Kidney (tissue), 14 donors: ENCODE measurements around the gene HPDL. TPM values are rescaled to one million over a fixed set of nuclear protein-coding genes. Genes with fewer than 3 reads are reported as not detected.

Source experiments
- DNase-seq, 5 donors: peaks; one replicate each; pipeline ENCODE4 v3.0.0-alpha.2; 2013 to 2020
- FAIRE-seq: peaks from 2 replicates; lab custom pipeline; 2012; peaks lifted over from hg19 to GRCh38; lab: Jason Lieb, UNC
- H3K27ac ChIP-seq, 2 donors: one replicate each; pipeline ENCODE4 v1.7.0; 2013; ENCODE audit warnings: low read depth in 2 of 2, low read length in 2 of 2, inconsistent platforms in 1 of 2
- H3K27me3 ChIP-seq: one replicate; pipeline ENCODE4 v1.7.1; 2013; ENCODE audit warnings: low read length, inconsistent platforms; ENCODE audit not compliant: control insufficient read depth, insufficient read depth
- H3K36me3 ChIP-seq, 3 donors: one replicate each; pipeline versions ENCODE4 v1.7.0 to v1.7.1; 2013; ENCODE audit warnings: low read length in 3 of 3, control low read depth in 1 of 3, inconsistent platforms in 1 of 3; ENCODE audit not compliant: insufficient read depth in 3 of 3, control insufficient read depth in 2 of 3
- H3K4me1 ChIP-seq, 3 donors: one replicate each; pipeline versions ENCODE4 v1.7.0 to v1.7.1; 2013; ENCODE audit warnings: low read length in 3 of 3, inconsistent platforms in 1 of 3, low read depth in 1 of 3; ENCODE audit not compliant: control insufficient read depth in 2 of 3, insufficient read depth in 2 of 3
- H3K4me3 ChIP-seq, 3 donors: one replicate each; pipeline versions ENCODE4 v1.7.0 to v1.8.1; 2013; ENCODE audit warnings: low read length in 3 of 3, control low read depth in 1 of 3, inconsistent platforms in 1 of 3
- H3K9ac ChIP-seq, 3 donors: one replicate each; pipeline versions ENCODE4 v1.7.0 to v1.7.1; 2013; ENCODE audit warnings: low read length in 3 of 3, control low read depth in 1 of 3, inconsistent platforms in 1 of 3
- H3K9me3 ChIP-seq, 3 donors: one replicate each; pipeline versions ENCODE4 v1.7.0 to v1.7.1; 2013; ENCODE audit warnings: low read length in 3 of 3, control low read depth in 1 of 3, inconsistent platforms in 1 of 3; ENCODE audit not compliant: control insufficient read depth in 2 of 3, insufficient read depth in 1 of 3
- CTCF ChIP-seq: IDR thresholded peaks from 3 replicates; pipeline ENCODE4 v1.5.1; 2012; ENCODE audit warnings: mild to moderate bottlenecking, moderate library complexity, borderline replicate concordance; ENCODE audit not compliant: insufficient read depth; ENCODE audit errors: extremely low read depth
- intact Hi-C: fragments of 100-400 bp; cut with DNase I; formaldehyde crosslinking; loops from one replicate; pipeline ENCODE4 v1.11.1; 2022
- polyA plus RNA-seq: library from polyadenylated mRNA; stranded (reverse); fragments of 350-450 nt; fragmentation: Illumina TruSeq; extraction: RNeasy Lipid Tissue Mini Kit (QIAGEN cat#74804); gene quantifications from one replicate; pipeline ENCODE4 v1.2.3, GENCODE V29; 2014; ENCODE audit warnings: low read depth, low replicate concordance; ENCODE audit not compliant: insufficient read depth
- total RNA-seq: library from RNA; stranded (reverse); fragmentation: NEBNext Ultra II Directional; extraction: Animal tissue kit (Norgen Biotek cat#: 25700); gene quantifications from one replicate; pipeline ENCODE4 v1.2.1, GENCODE V29; 2021
- donor health status: control.
- donor health status: control.
- donor health status: control.
- donor health status: control.
- donor health status: control.
- donor health status: DM: yes; HTN: yes; CAD: no.
- donor health status: Normal renal cell carcinoma (clear cell type).

HPDL gene
- total and polyA plus RNA-seq, 2 donors from 2014 or later: 0.66 TPM; not detected in 1

- Histone ChIP-seq H3K4me1 (no peaks in the 10 kb centered on the region), H3K4me3 (no peak overlapping the region), H3K9ac (no peak overlapping the region), H3K27me3 (no peaks in the 10 kb centered on the region), H3K36me3 (no peaks in the 10 kb centered on the region), H3K9me3 (no peaks in the 10 kb centered on the region), H3K27ac (no peak overlapping the region)
- FAIRE-seq: no peak
- TF ChIP-seq CTCF: no peak
- intact Hi-C loops: no loop called here
- peak in 2 of 5 donors; percentile 13 to 25 for DNase-seq
Measured at GRCh38 chr1:45291716-45292115, 35.0 kb upstream of the HPDL start.

- FAIRE-seq (no peak), DNase-seq (peak in 3 of 5 donors; percentile 15 to 43 (median 27))
- no peak overlapping the region for H3K27ac ChIP-seq
- H3K4me3 ChIP-seq: no peak overlapping the region
- no peaks in the 10 kb centered on the region for H3K36me3 ChIP-seq
- peak overlapping the region in 1 of 3 donors; percentile 19 for H3K9ac ChIP-seq
- intact Hi-C loops: loop anchor here (5.0 kb wide), 1 partner anchor 281 kb away; no protein-coding TSS in a partner anchor
- TF ChIP-seq CTCF: no peak
- H3K4me1 ChIP-seq: no peaks in the 10 kb centered on the region
- H3K9me3 ChIP-seq: no peaks in the 10 kb centered on the region
- H3K27me3 ChIP-seq: no peaks in the 10 kb centered on the region
Measured at GRCh38 chr1:45297666-45298356, 28.9 kb upstream of the HPDL start.

GRCh38 chr1:45299296-45299695 is 27.4 kb upstream of the HPDL start:
- intact Hi-C loops: loop anchor here (5.0 kb wide), 1 partner anchor 282 kb away; no protein-coding TSS in a partner anchor
- peaks cover 0 to 4% (median 0%) of the 10 kb centered on the region in 3 donors for H3K4me1 ChIP-seq
- no peak overlapping the region for H3K27ac ChIP-seq
- H3K36me3 ChIP-seq: no peaks in the 10 kb centered on the region
- DNase-seq: no peak
- H3K27me3 ChIP-seq: no peaks in the 10 kb centered on the region
- no peak overlapping the region for H3K9ac ChIP-seq
- H3K4me3 ChIP-seq: no peak overlapping the region
- H3K9me3 ChIP-seq: no peaks in the 10 kb centered on the region
- TF ChIP-seq CTCF: no peak
- no peak for FAIRE-seq
